ENCODE data around the gene PTK7. TPM values are rescaled to one million over a fixed set of nuclear protein-coding genes. Genes with fewer than 3 reads are reported as not detected.

The PTK7 gene
- total and polyA plus RNA-seq, 2 experiments from 2014 or later, result 75.8 to 115 TPM

DNA sequence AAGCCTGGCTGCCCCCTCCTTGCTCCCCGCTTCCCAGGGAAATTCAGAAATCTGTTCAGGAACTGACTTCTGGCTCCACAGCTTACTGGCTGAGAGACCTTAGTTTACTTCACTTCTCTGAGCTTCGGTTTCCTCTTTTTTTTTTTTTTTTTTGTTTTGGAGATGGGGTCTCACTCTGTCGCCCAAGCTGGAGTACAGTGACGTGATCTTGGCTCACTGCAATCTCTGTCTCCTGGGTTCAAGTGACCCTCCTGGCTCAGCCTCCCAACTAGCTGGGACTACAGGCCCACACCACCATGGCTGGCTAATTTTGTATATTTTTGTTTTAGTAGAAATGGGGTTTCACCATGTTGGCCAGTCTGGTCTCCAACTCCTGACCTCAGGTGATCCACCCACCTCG is 14.9 kb downstream of the PTK7 start:
- no peaks in the 10 kb centered on the region for H3K36me3 ChIP-seq
- H3K27ac ChIP-seq, result peak overlapping the region; percentile 82
- no peak for DNase-seq (ENCODE audit: low read depth in 1 of 2, low spot score in 1 of 2)
- no peak overlapping the region for H3K4me3 ChIP-seq
- no peaks in the 10 kb centered on the region for H3K27me3 ChIP-seq
- no peak for TF ChIP-seq CTCF (IDR thresholded peaks at IDR 0.05; ENCODE audit: low read depth, low read length)
- H3K9me3 ChIP-seq (ENCODE audit: low read depth), result no peaks in the 10 kb centered on the region
- peaks cover 27% of the 10 kb centered on the region for H3K4me1 ChIP-seq (ENCODE audit: low read depth)

DNA sequence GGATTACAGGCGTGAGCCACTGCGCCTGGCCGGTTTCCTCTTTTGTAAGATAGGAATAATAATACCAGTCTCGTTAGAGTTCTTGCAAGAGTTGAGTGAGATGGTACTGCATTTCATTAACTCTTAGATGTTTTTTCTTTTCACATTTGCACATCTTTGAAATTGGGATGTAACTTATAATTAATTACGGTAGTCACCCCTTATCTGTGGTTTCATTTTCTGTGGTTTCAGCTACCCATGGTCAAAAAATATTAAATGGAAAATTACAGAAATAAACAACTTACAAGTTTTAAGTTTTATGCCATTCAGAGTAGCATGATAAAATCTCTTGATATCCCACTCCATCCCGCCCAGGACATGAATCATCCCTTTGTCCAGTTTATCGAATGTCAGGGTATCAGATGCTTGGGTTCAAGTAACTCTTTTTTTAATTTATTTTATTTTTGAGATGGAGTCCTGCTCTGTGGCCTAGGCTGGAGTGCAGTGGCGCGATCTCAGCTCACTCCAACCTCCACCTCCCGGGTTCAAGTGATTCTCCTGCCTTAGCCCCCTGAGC is 15.4 kb downstream of the PTK7 start:
- H3K4me1 ChIP-seq (ENCODE audit: low read depth), result peaks cover 31% of the 10 kb centered on the region

GRCh38 chr6:43092635-43093034 is 16.5 kb downstream of the PTK7 start:
- Histone ChIP-seq H3K27ac (no peak overlapping the region), H3K27me3 (no peaks in the 10 kb centered on the region), H3K4me3 (no peak overlapping the region), H3K36me3 (no peaks in the 10 kb centered on the region), H3K9me3 (ENCODE audit: low read depth) (no peaks in the 10 kb centered on the region), H3K4me1 (ENCODE audit: low read depth) (peaks cover 41% of the 10 kb centered on the region)
- no peak for DNase-seq (ENCODE audit: low read depth in 1 of 2, low spot score in 1 of 2)
- no peak for TF ChIP-seq CTCF (IDR thresholded peaks at IDR 0.05; ENCODE audit: low read depth, low read length)

More for the DNA sequence above, 15.4 kb downstream of the PTK7 start:
- no peaks in the 10 kb centered on the region for H3K9me3 ChIP-seq (ENCODE audit: low read depth)
- no peak overlapping the region for H3K4me3 ChIP-seq
- no peaks in the 10 kb centered on the region for H3K27me3 ChIP-seq
- H3K27ac ChIP-seq, result no peak overlapping the region
- TF ChIP-seq CTCF (IDR thresholded peaks at IDR 0.05; ENCODE audit: low read depth, low read length), result no peak
- no peak for DNase-seq (ENCODE audit: low read depth in 1 of 2, low spot score in 1 of 2)
- H3K36me3 ChIP-seq, result no peaks in the 10 kb centered on the region

DNA sequence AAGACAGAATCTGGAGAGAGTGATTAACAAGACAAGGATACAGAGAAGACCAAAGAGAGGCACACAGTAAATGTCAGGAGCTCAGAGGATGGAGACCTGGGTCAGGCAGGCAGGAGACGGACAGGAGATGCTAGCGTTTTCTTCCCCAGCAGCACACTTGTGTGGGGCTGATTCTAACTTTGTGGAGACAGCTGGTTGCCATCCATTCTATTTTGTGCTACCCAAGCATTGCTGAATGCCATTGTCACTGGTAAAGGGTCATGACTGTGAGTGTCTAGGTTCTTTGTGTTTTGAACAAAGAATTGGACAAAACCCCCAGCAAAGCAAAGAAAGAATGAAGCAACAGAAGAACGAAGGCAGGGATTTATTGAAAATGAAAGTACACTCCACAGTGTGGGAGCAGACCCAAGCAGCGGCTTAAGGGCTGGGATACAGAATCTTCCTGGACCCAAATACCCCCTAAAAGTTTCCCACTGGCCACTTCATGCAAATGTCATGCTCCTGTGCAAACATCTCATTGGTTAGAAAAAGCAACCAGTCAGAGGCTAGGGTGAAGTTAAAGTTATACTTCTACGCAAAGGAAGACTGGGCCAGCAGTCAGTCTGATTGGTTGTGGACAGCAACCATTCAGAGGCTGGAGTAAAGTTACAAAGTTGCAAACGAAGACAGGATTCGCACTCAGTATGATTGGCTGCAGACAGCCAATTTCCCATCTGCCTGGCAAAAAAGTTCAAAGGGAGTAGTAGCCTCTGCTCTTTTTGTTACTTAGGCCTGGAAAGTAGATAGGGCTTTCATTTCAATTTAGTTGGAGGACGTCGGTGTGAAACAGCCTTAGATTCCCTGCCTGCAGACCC is 17.5 kb downstream of the PTK7 start:
- Histone ChIP-seq H3K27ac (peak overlapping the region; percentile 22), H3K4me3 (no peak overlapping the region), H3K27me3 (no peaks in the 10 kb centered on the region), H3K36me3 (no peaks in the 10 kb centered on the region), H3K4me1 (ENCODE audit: low read depth) (peaks cover 48% of the 10 kb centered on the region), H3K9me3 (ENCODE audit: low read depth) (no peaks in the 10 kb centered on the region)
- peak in 1 of 2 donors; percentile 54 for DNase-seq (ENCODE audit: low read depth in 1 of 2, low spot score in 1 of 2)
- TF ChIP-seq CTCF (IDR thresholded peaks at IDR 0.05; ENCODE audit: low read depth, low read length), result no peak

GRCh38 chr6:43095939-43096338 is 19.8 kb downstream of the PTK7 start:
- no peak for TF ChIP-seq CTCF (IDR thresholded peaks at IDR 0.05; ENCODE audit: low read depth, low read length)
- no peaks in the 10 kb centered on the region for H3K9me3 ChIP-seq (ENCODE audit: low read depth)
- H3K36me3 ChIP-seq, result no peaks in the 10 kb centered on the region
- DNase-seq (ENCODE audit: low read depth in 1 of 2, low spot score in 1 of 2), result no peak
- peaks cover 29% of the 10 kb centered on the region for H3K4me1 ChIP-seq (ENCODE audit: low read depth)
- H3K27me3 ChIP-seq, result no peaks in the 10 kb centered on the region
- H3K27ac ChIP-seq, result peak overlapping the region; percentile 83
- no peak overlapping the region for H3K4me3 ChIP-seq
